Activated CD4-positive, alpha-beta T cell treated with anti-CD3 and anti-CD28 coated beads, Interleukin-2, amount 50 U/mL, for 16 hours (primary cell): ENCODE results near the gene MUSK.
"Not testable (repeated sequence)": the region's sequence is repeated elsewhere in the genome, so short reads cannot be mapped to it uniquely, and the experiment has no call there.

Experiments
- DNase-seq: peaks from one replicate; pipeline ENCODE4 v3.0.0-alpha.2; 2020

The MUSK gene

GRCh38 chr9:110764006-110764405, 95.4 kb downstream of the MUSK start:
- no peak for DNase-seq

GRCh38 chr9:110765926-110766325, 97.3 kb downstream of the MUSK start:
- no peak for DNase-seq

GRCh38 chr9:110767559-110768063, 99.0 kb downstream of the MUSK start:
- DNase-seq, result no peak

- no peak for DNase-seq
Measured at GRCh38 chr9:110768886-110769285, 100.3 kb downstream of the MUSK start.

GRCh38 chr9:110769667-110770066, 101.1 kb downstream of the MUSK start:
- no peak for DNase-seq

- DNase-seq, result no peak
Measured at GRCh38 chr9:110775724-110776123, 107.1 kb downstream of the MUSK start.

GRCh38 chr9:110776221-110776620, 107.6 kb downstream of the MUSK start:
- no peak for DNase-seq

GRCh38 chr9:110777196-110777875, 108.7 kb downstream of the MUSK start:
- DNase-seq, result no peak

- no peak for DNase-seq
Measured at GRCh38 chr9:110777876-110778215, 109.3 kb downstream of the MUSK start.

GRCh38 chr9:110782701-110783100, 114.1 kb downstream of the MUSK start:
- DNase-seq, result no peak

GRCh38 chr9:110784309-110784708, 115.7 kb downstream of the MUSK start:
- DNase-seq, result no peak

- DNase-seq, result no peak
Measured at GRCh38 chr9:110785166-110785565, 116.6 kb downstream of the MUSK start.

- not testable (repeated sequence) for DNase-seq
Measured at GRCh38 chr9:110788396-110788795, 119.8 kb downstream of the MUSK start.

- DNase-seq, result no peak
Measured at GRCh38 chr9:110788871-110789270, 120.3 kb downstream of the MUSK start.

- no peak for DNase-seq
Measured at GRCh38 chr9:110797611-110798010, 129.0 kb downstream of the MUSK start.

- DNase-seq, result no peak
Measured at GRCh38 chr9:110799396-110799795, 130.8 kb downstream of the MUSK start.

- no peak for DNase-seq
Measured at GRCh38 chr9:110801426-110801825, 132.8 kb downstream of the MUSK start.

GRCh38 chr9:110802416-110803035, 133.9 kb downstream of the MUSK start:
- no peak for DNase-seq

GRCh38 chr9:110807956-110808598, 139.5 kb downstream of the MUSK start:
- no peak for DNase-seq

GRCh38 chr9:110808599-110808980, 140.0 kb downstream of the MUSK start:
- DNase-seq, result peak; percentile 38

GRCh38 chr9:110809038-110809595, 140.5 kb downstream of the MUSK start:
- DNase-seq, result peak; percentile 1

GRCh38 chr9:110810262-110810976, 141.8 kb downstream of the MUSK start:
- DNase-seq, result no peak

- DNase-seq, result no peak
Measured at GRCh38 chr9:110812886-110813285, 144.3 kb downstream of the MUSK start.
